ENCODE results near the gene KIAA0232. TPM values are rescaled to one million over a fixed set of nuclear protein-coding genes. Genes with fewer than 3 reads are reported as not detected.
"Not testable (repeated sequence)": the region's sequence is repeated elsewhere in the genome, so short reads cannot be mapped to it uniquely, and the experiment has no call there.

Gene KIAA0232
- polyA plus RNA-seq, 4 donors = 37.7 to 45.8 (median 44.1) TPM

GRCh38 chr4:6803246-6803645 is 20.7 kb downstream of the KIAA0232 start:
- no peak for DNase-seq (ENCODE audit: low read depth in 4 of 4, low spot score in 3 of 4)

GRCh38 chr4:6804082-6804752 is 21.7 kb downstream of the KIAA0232 start:
- no peak for DNase-seq (ENCODE audit: low read depth in 4 of 4, low spot score in 3 of 4)

GRCh38 chr4:6806924-6807626 is 24.5 kb downstream of the KIAA0232 start:
- DNase-seq (ENCODE audit: low read depth in 4 of 4, low spot score in 3 of 4) = no peak

GRCh38 chr4:6808259-6808658 is 25.7 kb downstream of the KIAA0232 start:
- no peak for DNase-seq (ENCODE audit: low read depth in 4 of 4, low spot score in 3 of 4)

- no peak for DNase-seq (ENCODE audit: low read depth in 4 of 4, low spot score in 3 of 4)
Observed at GRCh38 chr4:6811165-6811564, 28.6 kb downstream of the KIAA0232 start.

GRCh38 chr4:6812766-6813165 is 30.2 kb downstream of the KIAA0232 start:
- no peak for DNase-seq (ENCODE audit: low read depth in 4 of 4, low spot score in 3 of 4)

- no peak for DNase-seq (ENCODE audit: low read depth in 4 of 4, low spot score in 3 of 4)
Observed at GRCh38 chr4:6813725-6814124, 31.2 kb downstream of the KIAA0232 start.

- DNase-seq (ENCODE audit: low read depth in 4 of 4, low spot score in 3 of 4) = no peak
Observed at GRCh38 chr4:6815029-6815836, 32.7 kb downstream of the KIAA0232 start.

GRCh38 chr4:6819295-6819694 is 36.8 kb downstream of the KIAA0232 start:
- DNase-seq (ENCODE audit: low read depth in 4 of 4, low spot score in 3 of 4) = no peak

- DNase-seq (ENCODE audit: low read depth in 4 of 4, low spot score in 3 of 4) = no peak
Observed at GRCh38 chr4:6820695-6821094, 38.2 kb downstream of the KIAA0232 start.

- DNase-seq (ENCODE audit: low read depth in 4 of 4, low spot score in 3 of 4) = no peak
Observed at GRCh38 chr4:6824071-6824470, 41.5 kb downstream of the KIAA0232 start.

- DNase-seq (ENCODE audit: low read depth in 4 of 4, low spot score in 3 of 4) = no peak
Observed at GRCh38 chr4:6824772-6825402, 42.4 kb downstream of the KIAA0232 start.

- no peak for DNase-seq (ENCODE audit: low read depth in 4 of 4, low spot score in 3 of 4)
Observed at GRCh38 chr4:6825403-6825802, 42.9 kb downstream of the KIAA0232 start.

- no peak for DNase-seq (ENCODE audit: low read depth in 4 of 4, low spot score in 3 of 4)
Observed at GRCh38 chr4:6826781-6827508, 44.4 kb downstream of the KIAA0232 start.

GRCh38 chr4:6829086-6829485 is 46.6 kb downstream of the KIAA0232 start:
- DNase-seq (ENCODE audit: low read depth in 4 of 4, low spot score in 3 of 4) = no peak

GRCh38 chr4:6834867-6835266 is 52.3 kb downstream of the KIAA0232 start:
- no peak for DNase-seq (ENCODE audit: low read depth in 4 of 4, low spot score in 3 of 4)

- DNase-seq (ENCODE audit: low read depth in 4 of 4, low spot score in 3 of 4) = not testable (repeated sequence)
Observed at GRCh38 chr4:6835616-6836015, 53.1 kb downstream of the KIAA0232 start.

- DNase-seq (ENCODE audit: low read depth in 4 of 4, low spot score in 3 of 4) = not testable (repeated sequence)
Observed at GRCh38 chr4:6837106-6837505, 54.6 kb downstream of the KIAA0232 start.

GRCh38 chr4:6839579-6839978 is 57.1 kb downstream of the KIAA0232 start:
- no peak for DNase-seq (ENCODE audit: low read depth in 4 of 4, low spot score in 3 of 4)
